GM18867 (cell line): ENCODE results near the gene SIRT1.
"Not testable (repeated sequence)": the region's sequence is repeated elsewhere in the genome, so short reads cannot be mapped to it uniquely, and the experiment has no call there.

ENCODE experiments used
- ATAC-seq: cut with Tn5 transposase; IDR thresholded peaks from one replicate; pipeline ENCODE4 v1.9.1; 2021; ENCODE audit warnings: mild to moderate bottlenecking, moderate library complexity; ENCODE audit not compliant: unreplicated experiment

Gene SIRT1

DNA sequence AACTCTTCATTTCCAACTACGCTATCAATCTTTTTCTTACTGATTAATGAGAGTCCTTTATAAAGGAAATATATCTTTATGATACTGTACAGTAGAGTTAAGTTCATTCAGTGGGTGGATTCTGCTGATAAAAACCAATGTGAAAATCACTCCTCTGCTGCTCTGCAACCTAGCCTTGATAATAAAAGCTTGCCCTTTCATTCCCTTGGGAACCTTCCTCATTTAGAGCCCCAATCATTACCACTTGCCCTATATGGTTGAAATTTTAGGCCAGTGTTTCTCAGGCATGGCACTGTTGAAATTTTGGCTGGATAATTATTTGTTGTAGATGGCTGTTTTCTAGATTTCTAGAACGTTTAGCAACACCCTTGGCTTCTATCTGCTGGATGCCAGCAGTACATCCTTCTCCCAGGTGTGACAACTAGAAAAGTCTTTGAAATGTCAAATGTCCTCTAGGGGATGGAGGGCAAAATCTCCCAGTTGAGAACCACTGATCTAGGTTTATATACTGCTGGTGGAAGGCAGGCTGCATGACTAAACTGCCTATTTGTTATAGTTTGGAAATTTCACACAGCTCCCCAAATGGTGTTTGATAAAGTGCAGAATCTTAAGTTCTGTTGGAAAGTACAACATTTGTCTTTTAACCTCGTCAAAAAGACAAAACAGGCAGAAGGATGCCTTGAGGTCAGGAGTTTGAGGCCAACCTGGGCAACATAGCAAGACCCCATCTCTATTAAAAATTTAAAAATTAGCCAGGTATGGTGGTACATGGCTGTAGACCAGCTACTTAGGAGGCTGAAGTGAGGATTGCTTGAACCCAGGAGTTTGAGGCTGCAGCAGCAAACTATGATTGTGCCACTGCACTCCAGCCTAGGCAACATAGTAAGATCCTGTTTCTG, 8.9 kb upstream of the SIRT1 start:
- no peak for ATAC-seq

DNA sequence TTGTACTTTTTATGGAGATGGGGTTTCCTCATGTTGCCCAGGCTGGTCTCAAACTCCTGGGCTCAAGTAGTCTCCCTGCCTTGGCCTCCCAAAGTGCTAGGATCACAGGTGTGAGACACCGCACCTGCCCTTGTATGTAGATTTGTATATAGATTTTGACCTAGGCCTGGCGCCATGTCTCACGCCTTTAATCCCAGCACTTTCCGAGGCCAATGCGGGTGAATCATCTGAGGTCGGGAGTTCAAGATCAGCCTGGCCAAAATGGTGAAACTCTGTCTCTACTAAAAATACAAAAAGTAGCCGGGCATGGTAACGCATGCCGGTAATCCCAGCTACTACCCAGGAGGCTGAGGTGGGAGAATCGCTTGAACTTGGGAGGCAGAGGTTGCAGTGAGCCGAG, 7.0 kb upstream of the SIRT1 start:
- not testable (repeated sequence) for ATAC-seq

DNA sequence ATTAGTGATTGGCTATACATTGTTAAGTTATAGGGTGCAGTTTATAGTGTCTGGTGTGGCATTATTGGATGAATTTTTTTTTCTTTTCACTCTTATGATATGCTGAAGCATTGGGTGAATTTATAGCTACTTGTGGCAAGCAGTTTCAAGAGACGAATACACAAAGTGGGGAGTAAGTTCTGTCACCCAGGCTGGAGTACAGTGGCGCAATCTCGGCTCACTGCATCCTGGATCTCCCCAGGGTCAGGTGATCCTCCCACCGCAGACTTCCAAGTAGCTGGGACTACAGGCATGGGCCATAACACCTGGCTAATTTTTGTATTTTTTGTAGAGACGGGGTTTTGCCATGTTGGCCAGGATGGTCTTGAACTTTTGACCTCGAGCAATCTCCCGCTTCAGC, 6.3 kb upstream of the SIRT1 start:
- ATAC-seq, result no peak

DNA sequence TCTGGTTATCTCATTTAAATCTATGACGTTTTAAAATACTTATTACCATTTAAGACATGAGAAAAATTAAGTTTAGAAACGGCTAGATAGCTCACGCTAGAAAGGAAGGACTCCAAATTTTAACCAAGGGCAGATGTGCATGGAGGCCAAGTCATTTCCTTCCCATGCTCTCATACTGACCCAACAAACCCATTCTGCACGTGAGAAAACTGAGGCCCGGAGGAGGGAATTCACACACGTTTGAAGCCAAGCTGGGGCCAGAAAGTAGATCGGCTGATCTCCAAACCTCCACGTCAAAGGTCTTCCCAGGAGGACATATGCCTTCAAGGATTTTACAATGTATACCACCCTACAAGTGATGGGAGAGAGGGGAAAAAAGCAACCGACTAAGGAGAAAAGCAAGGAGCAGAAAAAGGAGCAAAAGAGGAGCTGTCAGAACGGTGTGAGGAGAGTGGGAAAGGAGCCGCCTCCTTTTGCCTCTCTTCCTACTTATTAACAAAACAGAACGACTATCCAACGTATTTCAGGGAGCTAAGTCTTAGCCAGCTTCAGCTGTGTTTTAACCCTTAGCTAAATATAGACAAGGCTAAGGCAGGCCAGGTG, 645 bp upstream of the SIRT1 start:
- ATAC-seq, result no peak

GRCh38 chr10:67884842-67885670, 600 bp downstream of the SIRT1 start:
- peak; percentile 68 for ATAC-seq

GRCh38 chr10:67893637-67894036, 9.2 kb downstream of the SIRT1 start:
- no peak for ATAC-seq

GRCh38 chr10:67903581-67903980, 19.1 kb downstream of the SIRT1 start:
- no peak for ATAC-seq

DNA sequence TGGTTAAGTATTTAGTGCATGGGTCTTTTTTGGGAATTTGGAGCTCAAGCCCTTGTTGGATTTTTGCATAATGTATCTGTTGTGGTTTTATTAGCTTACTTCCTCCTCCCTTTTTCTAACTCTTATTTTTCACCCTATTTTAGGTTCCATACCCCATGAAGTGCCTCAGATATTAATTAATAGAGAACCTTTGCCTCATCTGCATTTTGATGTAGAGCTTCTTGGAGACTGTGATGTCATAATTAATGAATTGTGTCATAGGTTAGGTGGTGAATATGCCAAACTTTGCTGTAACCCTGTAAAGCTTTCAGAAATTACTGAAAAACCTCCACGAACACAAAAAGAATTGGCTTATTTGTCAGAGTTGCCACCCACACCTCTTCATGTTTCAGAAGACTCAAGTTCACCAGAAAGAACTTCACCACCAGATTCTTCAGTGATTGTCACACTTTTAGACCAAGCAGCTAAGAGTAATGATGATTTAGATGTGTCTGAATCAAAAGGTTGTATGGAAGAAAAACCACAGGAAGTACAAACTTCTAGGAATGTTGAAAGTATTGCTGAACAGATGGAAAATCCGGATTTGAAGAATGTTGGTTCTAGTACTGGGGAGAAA, 28.0 kb downstream of the SIRT1 start:
- ATAC-seq, result no peak

GRCh38 chr10:67914777-67915340, 30.4 kb downstream of the SIRT1 start:
- ATAC-seq, result no peak

DNA sequence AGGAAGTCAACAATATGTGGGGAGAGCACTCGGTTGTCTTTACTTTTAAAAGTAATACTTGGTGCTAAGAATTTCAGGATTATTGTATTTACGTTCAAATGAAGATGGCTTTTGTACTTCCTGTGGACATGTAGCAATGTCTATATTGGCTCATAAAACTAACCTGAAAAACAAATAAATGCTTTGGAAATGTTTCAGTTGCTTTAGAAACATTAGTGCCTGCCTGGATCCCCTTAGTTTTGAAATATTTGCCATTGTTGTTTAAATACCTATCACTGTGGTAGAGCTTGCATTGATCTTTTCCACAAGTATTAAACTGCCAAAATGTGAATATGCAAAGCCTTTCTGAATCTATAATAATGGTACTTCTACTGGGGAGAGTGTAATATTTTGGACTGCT, 32.7 kb downstream of the SIRT1 start:
- ATAC-seq, result no peak

DNA sequence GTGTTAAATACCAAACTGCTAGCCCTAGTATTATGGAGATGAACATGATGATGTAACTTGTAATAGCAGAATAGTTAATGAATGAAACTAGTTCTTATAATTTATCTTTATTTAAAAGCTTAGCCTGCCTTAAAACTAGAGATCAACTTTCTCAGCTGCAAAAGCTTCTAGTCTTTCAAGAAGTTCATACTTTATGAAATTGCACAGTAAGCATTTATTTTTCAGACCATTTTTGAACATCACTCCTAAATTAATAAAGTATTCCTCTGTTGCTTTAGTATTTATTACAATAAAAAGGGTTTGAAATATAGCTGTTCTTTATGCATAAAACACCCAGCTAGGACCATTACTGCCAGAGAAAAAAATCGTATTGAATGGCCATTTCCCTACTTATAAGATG, 33.2 kb downstream of the SIRT1 start:
- ATAC-seq, result no peak

GRCh38 chr10:67921065-67921464, 36.6 kb downstream of the SIRT1 start:
- no peak for ATAC-seq

DNA sequence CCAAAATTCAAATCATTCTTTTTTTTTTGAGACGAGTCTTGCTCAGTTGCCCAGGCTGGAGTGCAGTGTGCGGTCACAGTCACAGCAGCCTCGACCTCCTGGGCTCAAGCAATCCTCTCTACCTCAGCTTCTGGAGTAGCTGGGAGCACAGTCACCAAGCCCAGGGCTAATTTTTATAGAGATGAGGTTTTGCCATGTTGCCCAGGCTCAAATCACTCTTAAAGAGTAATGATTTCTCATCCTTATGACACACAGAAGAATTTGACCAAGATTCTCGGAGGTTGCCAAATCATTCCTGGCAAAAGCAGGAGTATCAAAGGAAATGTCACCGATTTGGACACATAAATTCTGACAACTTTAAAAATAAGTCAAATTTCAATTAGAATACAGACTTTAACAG, 39.1 kb downstream of the SIRT1 start:
- no peak for ATAC-seq

DNA sequence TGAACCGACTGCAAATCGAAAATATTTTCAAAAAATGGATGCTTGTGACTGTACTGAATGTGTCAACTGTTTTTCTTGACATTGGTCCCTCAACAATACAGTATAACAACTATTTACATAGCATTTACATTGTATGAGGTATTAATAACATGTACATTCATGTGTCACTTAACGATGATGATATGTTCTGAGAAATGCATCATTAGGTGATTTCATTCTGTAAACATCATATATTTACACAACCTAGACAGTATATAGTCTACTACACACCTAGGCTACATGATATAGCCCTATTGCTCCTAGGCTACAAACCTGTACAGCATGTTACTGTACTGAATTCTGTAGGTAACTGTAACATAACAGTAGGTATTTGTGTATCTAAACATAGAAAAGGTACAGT, 39.7 kb downstream of the SIRT1 start:
- ATAC-seq, result no peak

DNA sequence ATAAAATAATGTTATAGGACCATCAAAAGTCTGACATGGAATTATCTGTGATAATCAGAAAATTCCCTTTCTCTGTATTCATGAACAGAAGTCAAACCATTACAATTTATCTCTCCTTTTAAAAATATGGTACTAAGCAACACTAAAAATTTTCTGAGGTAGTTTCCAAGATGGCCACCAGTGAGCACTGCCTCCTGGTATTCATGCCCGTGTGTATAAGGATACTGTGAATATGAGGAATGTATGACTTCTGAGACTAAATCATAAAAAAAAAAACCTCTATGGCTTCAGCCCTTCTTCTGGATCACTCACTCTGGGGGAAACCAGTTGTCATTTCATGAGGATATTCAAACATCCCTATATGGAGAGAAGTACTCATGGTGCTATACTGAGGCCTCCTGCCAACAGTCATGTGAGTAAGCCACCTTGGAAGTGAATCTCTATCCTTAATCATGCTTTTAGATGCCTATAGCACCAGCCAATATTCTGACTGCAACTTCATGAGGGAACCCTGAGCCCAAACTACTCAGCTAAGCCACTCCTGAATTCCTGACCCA, 41.1 kb downstream of the SIRT1 start:
- no peak for ATAC-seq

DNA sequence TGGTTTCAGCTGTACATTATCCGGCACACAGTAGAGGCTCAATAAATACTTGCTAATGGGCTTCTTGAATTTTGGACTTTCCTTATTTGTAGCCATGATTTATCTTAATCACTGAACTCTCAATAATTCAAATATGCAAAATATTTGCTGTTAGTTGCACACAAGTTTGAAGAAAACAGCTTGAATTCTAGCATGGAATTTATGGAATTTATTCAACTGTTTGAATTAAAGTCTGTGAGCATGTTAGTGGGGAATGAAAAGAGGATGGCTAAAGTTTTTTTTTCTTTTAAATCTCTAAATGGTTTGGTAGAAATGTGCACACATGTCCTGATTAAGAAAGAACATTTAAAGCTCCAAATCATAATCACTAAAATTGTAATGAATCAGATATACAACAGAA, 42.5 kb downstream of the SIRT1 start:
- no peak for ATAC-seq

GRCh38 chr10:67933199-67933598, 48.7 kb downstream of the SIRT1 start:
- ATAC-seq, result no peak

DNA sequence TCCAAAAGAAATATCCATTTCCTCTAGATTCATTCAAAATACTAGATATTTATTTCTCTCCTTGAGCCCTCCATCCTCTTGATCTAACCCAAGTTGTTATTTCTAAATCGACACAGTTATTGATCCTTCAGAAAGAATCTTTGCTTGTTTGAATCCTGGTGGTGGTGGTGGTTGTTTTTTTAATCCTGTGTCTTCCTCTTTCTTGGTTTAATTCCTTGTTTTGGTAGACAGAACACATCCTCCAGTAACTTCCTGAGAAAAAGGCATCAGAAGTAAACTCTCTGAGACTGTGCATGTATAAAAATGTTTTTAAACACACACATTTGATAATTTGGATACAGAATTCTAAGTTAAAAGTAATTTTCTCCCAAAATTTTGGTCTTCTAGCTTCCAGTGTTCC, 49.9 kb downstream of the SIRT1 start:
- no peak for ATAC-seq

GRCh38 chr10:67935223-67935622, 50.8 kb downstream of the SIRT1 start:
- ATAC-seq, result no peak

DNA sequence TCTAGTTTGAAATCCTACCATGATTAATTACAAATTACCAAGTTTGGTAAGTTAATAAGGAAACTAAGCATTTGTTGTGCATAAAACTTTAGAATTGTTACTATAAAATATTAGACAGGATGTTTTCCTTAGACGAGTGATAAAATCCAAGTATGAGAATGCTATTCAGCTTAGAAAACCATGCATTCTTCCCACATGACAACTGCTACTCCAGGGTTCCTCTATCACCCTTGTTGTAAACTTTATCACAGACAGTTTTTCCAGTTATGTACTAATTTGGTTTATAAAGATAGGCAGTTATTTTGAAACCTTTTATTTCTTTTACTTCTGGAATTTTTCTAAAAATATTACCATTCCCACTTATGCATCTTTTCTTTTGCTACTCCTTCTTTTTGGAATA, 52.0 kb downstream of the SIRT1 start:
- ATAC-seq, result no peak

DNA sequence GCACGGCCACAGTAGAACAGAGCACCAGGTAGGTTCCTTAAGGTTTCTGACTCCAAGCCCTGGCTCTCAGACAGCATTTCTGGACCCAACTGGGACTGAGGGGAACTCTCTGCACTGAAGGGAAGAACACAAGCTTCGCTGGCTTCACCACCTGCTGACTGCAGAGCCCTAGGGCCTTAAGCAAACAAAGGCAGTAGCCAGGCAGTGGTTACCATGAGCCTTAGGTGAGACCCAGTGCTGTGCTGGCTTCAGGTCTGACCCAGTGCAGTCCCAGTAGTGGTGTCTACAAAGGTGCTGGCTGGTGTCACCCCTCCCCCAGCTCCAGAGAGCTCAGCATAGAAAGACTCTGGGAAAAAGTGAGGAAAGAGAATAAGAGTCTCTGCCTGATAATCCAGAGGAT, 59.5 kb downstream of the SIRT1 start:
- ATAC-seq, result no peak
